MM.1S (cell line): ENCODE data around the gene SEMA3E.

Experiments
- CTCF ChIP-seq: fragments of 300-600 bp; sonication (generic); IDR thresholded peaks from 2 replicates; pipeline ENCODE4 v1.5.1; 2016; ENCODE audit warnings: antibody characterized with exemption, low read length, mixed read lengths
- EZH2 ChIP-seq: fragments of 300-600 bp; sonication (generic); optimal IDR thresholded peaks from 2 replicates; pipeline ENCODE3; 2017; ENCODE audit warnings: low read depth, mild to moderate bottlenecking, antibody characterized with exemption, low read length, mixed read lengths

GRCh38 chr7:83611776-83612175 is 37.2 kb downstream of the SEMA3E start:
- no peak for TF ChIP-seq CTCF
- no peak for TF ChIP-seq EZH2
